KOPT-K1 (cell line): ENCODE results near the gene ULK4.
"Not testable (repeated sequence)": the region's sequence is repeated elsewhere in the genome, so short reads cannot be mapped to it uniquely, and the experiment has no call there.

Source experiments
- H3K27ac ChIP-seq: fragments of 200-600 bp; sonication (generic); 2 replicates; pipeline ENCODE4 v1.5.1; 2016; ENCODE audit warnings: antibody characterized with exemption, mild to moderate bottlenecking, low read depth, low read length; ENCODE audit not compliant: poor library complexity, severe bottlenecking
- H3K36me3 ChIP-seq: fragments of 200-600 bp; sonication (generic); 2 replicates; pipeline ENCODE4 v1.5.1; 2017; ENCODE audit warnings: antibody characterized with exemption, mild to moderate bottlenecking, low read length, moderate library complexity; ENCODE audit not compliant: insufficient read depth
- H3K9me3 ChIP-seq: fragments of 200-600 bp; sonication (generic); 2 replicates; pipeline ENCODE4 v1.5.1; 2017; ENCODE audit warnings: antibody characterized with exemption, low read length, mild to moderate bottlenecking; ENCODE audit not compliant: insufficient read depth, poor library complexity, severe bottlenecking

ULK4 gene

GRCh38 chr3:41710646-41711388 lies 251.1 kb downstream of the ULK4 start:
- H3K9me3 ChIP-seq = no peaks in the 10 kb centered on the region
- H3K36me3 ChIP-seq = no peaks in the 10 kb centered on the region
- H3K27ac ChIP-seq = no peak overlapping the region

GRCh38 chr3:41709213-41709612 lies 252.7 kb downstream of the ULK4 start:
- H3K36me3 ChIP-seq = not testable (repeated sequence)

GRCh38 chr3:41708176-41708575 lies 253.7 kb downstream of the ULK4 start:
- H3K9me3 ChIP-seq = no peaks in the 10 kb centered on the region
- H3K36me3 ChIP-seq = no peaks in the 10 kb centered on the region
- no peak overlapping the region for H3K27ac ChIP-seq

More at GRCh38 chr3:41709213-41709612, 252.7 kb downstream of the ULK4 start:
- H3K9me3 ChIP-seq, H3K27ac ChIP-seq: not testable (repeated sequence)

- H3K9me3 ChIP-seq = no peaks in the 10 kb centered on the region
- H3K36me3 ChIP-seq = no peaks in the 10 kb centered on the region
- H3K27ac ChIP-seq = no peak overlapping the region
These were observed 256.0 kb downstream of the ULK4 start for GRCh38 chr3:41705893-41706292.

- no peaks in the 10 kb centered on the region for H3K9me3 ChIP-seq
- no peaks in the 10 kb centered on the region for H3K36me3 ChIP-seq
- no peak overlapping the region for H3K27ac ChIP-seq
These were observed 260.7 kb downstream of the ULK4 start for GRCh38 chr3:41701191-41701698.

GRCh38 chr3:41700155-41700554 lies 261.7 kb downstream of the ULK4 start:
- Histone ChIP-seq H3K36me3 (no peaks in the 10 kb centered on the region), H3K27ac (no peak overlapping the region), H3K9me3 (no peaks in the 10 kb centered on the region)

GRCh38 chr3:41698898-41699297 lies 263.0 kb downstream of the ULK4 start:
- H3K9me3 ChIP-seq = no peaks in the 10 kb centered on the region
- H3K36me3 ChIP-seq = no peaks in the 10 kb centered on the region
- no peak overlapping the region for H3K27ac ChIP-seq

- Histone ChIP-seq H3K36me3 (no peaks in the 10 kb centered on the region), H3K27ac (no peak overlapping the region), H3K9me3 (no peaks in the 10 kb centered on the region)
These were observed 264.2 kb downstream of the ULK4 start for GRCh38 chr3:41697702-41698101.

GRCh38 chr3:41695806-41696205 lies 266.1 kb downstream of the ULK4 start:
- H3K27ac ChIP-seq, H3K36me3 ChIP-seq, H3K9me3 ChIP-seq: not testable (repeated sequence)

GRCh38 chr3:41693799-41694198 lies 268.1 kb downstream of the ULK4 start:
- Histone ChIP-seq H3K36me3 (no peaks in the 10 kb centered on the region), H3K9me3 (no peaks in the 10 kb centered on the region), H3K27ac (no peak overlapping the region)

GRCh38 chr3:41690766-41691563 lies 270.9 kb downstream of the ULK4 start:
- Histone ChIP-seq H3K36me3 (no peaks in the 10 kb centered on the region), H3K27ac (no peak overlapping the region), H3K9me3 (no peaks in the 10 kb centered on the region)

GRCh38 chr3:41688595-41689380 lies 273.1 kb downstream of the ULK4 start:
- Histone ChIP-seq H3K36me3 (no peaks in the 10 kb centered on the region), H3K9me3 (no peaks in the 10 kb centered on the region), H3K27ac (no peak overlapping the region)

- H3K27ac ChIP-seq = no peak overlapping the region
- H3K36me3 ChIP-seq = no peaks in the 10 kb centered on the region
- no peaks in the 10 kb centered on the region for H3K9me3 ChIP-seq
These were observed 276.8 kb downstream of the ULK4 start for GRCh38 chr3:41684797-41685735.

- H3K9me3 ChIP-seq = no peaks in the 10 kb centered on the region
- no peak overlapping the region for H3K27ac ChIP-seq
- no peaks in the 10 kb centered on the region for H3K36me3 ChIP-seq
These were observed 278.1 kb downstream of the ULK4 start for GRCh38 chr3:41683666-41684350.
